Putamen (tissue), 1 donor: Measurements from ENCODE around the gene CITED1.

Experiments used
- DNase-seq: peaks from one replicate; pipeline ENCODE4 v3.0.0-alpha.2; 2016; ENCODE audit warnings: low spot score

The CITED1 gene

DNA sequence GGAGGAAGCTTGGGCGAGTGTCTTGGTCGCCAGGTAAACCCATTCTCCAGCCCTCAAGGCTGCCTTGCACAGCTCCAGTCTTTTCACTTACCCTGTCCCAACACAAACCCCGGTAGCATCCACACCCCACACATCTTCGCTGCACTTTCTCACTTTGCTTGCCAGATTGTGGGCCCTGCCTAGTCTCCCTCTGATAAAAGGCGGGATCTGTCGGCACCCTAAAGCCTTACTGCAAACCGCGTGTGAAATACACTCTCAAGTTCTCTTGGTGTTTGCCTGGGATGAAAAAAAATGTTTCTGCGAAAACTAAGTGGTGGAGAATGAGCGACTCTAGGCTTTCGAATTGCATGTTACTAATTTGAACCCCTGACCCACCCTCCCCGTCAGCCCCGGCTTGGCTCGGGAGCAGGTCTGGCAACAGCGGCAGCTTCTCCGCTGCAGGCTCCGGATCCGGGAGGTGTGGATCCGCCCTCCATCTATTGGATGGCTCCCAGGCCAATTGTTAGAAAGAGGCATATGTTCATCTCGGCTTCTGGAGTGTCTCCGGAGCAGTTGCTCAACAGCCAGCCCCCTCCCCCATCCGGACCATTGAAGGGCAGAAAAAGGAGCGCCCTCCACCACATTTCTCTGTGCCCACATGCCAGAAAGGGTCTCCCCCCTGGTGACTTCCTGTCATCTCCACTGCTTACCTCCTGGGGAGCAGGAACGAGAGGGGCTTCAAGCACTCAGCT lies 3.0 kb upstream of the CITED1 start:
- peak; percentile 6 for DNase-seq

DNA sequence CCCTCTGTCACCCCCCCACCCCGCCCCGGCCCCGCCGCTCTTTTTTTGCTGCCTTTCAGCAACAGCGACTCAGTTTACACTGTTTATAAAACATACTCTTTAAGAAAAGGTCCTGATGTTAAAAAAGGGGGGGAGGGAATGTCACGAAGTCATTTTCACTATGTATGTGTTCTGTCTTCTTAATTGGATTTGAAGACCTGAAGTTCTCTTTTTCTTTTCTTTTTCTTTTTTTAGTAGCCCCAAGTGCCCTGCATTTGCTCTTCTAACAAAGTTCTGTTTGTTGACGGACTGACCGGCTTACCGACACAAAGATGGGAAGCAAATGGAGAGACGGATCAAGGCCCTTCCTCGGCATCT lies 2.5 kb upstream of the CITED1 start:
- DNase-seq, result no peak

- no peak for DNase-seq
Measured at GRCh38 chrX:72307646-72308051, 1.9 kb upstream of the CITED1 start.

GRCh38 chrX:72306851-72307645 lies 1.3 kb upstream of the CITED1 start:
- DNase-seq, result peak; percentile 20

- no peak for DNase-seq
Measured at GRCh38 chrX:72306085-72306801, 529 bp upstream of the CITED1 start.

GRCh38 chrX:72304877-72305276 lies 837 bp downstream of the CITED1 start:
- DNase-seq, result no peak

- DNase-seq, result no peak
Measured at GRCh38 chrX:72301781-72302180, 3.9 kb downstream of the CITED1 start.

GRCh38 chrX:72299891-72300630 lies 5.7 kb downstream of the CITED1 start:
- DNase-seq, result no peak

DNA sequence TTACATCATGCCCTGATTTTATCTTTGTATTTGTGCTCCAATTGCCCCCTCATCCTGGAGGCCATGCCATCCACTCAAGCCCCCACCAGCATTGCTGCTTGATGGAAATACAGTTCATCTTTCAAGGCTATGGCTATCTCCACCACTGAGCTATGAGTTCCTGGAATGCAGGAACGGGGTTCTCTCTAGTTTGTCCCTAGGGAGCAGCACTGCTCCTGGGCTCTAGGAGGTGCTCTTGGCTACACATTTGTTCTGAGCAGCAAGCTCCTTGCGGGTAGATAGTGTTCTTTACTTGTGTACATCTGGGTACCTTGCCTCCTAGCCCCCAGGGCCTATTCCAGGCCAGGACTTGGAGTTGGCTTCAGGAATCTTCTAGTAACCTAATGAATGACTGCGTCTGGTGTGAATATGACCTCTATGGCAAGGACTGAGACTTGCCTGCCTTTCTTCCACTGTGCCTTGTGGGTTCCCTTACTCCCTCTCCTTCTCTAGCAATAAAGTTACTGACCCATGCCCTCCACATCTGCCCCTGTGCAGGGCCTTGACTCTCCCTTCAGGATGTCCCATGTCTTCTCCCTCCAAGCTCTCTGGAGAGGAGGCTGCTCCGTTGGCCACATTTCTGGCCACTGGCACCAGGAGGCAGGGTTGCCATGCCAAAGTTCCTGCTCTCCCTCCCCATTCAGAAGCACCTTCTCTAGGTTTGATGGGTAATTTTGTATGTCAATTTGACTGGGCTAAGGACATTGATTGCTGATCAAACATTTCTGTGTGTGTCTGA lies 7.6 kb downstream of the CITED1 start:
- DNase-seq, result no peak

DNA sequence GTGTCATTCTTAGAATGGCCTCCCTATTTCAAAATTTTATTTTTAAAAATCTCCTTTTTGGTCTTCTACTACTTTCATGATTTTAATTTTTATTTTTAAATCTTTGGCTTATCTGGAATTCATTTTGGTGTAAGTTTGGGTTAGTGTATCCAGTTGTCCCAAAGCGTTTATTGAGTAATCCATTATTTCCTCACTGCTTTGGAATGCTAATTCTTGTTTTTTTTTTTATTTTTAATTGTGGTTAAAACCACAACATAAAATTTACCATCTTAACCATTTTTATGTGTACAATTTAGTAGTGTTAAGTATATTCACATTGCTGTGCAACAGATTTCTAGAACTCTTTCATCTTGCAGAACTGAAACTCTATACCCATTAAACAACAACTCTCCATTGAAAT lies 8.7 kb downstream of the CITED1 start:
- DNase-seq, result no peak

- DNase-seq, result no peak
Measured at GRCh38 chrX:72295745-72296144, 10.0 kb downstream of the CITED1 start.

DNA sequence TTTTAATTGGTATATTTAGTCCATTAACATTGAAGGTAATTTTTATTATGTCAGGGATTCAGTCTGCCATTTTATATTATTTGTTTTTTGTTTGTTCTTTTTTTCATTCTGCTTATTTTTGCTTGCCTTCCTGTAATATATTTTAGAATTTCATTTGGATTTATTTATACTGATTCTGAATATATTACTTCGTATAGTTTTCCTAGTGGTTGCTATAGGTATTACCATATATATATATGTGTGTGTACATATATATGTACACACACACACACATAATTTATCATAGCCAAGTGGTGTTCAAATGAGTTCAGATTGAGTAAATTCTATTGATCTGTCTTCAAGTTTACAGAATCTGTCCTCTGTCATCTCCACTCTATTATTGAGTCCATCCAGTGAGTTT lies 11.2 kb downstream of the CITED1 start:
- no peak for DNase-seq

DNA sequence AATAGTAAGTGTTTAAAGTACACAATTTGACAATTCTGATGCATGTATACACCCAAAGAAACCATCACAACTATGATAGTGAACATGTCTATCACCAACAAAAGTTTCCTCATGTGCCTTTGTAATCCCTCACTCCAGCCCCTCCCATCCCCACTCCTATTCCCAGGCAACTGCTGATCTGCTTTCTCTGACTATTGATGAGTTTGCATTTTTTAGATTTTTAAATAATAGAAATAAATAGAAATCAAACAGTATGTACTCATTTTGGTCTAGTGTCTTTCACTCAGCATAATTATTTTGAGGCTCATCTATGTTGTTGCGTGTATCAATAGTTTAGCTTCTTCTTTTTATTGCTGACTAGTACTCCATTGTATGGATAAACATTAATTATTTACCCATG lies 23.4 kb downstream of the CITED1 start:
- DNase-seq, result no peak

DNA sequence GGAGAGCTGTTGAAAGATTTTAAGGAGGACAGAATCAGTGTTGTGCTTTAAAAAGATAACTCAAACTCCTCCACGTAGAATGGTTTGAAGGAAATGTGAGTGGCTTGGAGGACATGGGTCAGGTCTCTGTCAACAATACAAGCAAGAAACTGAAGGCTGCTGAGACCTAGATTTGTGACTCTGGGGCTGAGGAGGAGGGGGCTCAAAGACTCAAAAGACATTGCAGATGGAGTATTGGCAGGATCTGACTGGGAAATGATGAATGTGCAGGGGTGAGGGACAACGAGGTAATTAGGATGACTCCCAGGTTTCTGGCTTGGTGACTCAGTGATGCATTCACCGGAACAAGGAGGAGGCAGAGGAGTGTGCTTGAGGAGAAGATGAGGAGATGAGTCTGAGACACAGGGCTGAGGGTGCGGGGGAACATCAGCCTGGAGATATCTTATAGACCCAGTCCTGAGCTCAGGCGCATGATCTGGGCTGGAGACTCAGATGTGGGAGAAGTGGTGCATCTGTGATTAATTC lies 25.3 kb downstream of the CITED1 start:
- DNase-seq, result peak; percentile 43

GRCh38 chrX:72276478-72276953 lies 29.2 kb downstream of the CITED1 start:
- DNase-seq, result no peak

DNA sequence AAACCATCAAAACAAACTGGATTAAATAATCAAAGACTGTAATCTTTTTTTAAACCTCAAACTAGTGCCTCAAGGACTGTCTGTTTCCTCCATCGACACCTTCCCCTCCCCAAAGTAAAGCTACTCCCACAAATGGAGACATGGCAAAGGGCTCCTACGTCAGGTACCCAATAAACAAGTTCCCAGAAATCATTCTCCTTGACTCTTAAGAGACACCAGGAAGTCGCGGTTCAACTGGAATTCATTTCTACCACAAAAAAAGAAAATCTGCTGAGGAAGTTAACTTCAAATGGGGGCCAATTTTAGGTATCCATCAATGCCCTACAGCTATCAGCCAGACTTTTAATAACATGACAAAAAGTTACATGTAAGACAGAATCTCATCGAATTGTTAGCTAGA lies 31.2 kb downstream of the CITED1 start:
- DNase-seq, result no peak

DNA sequence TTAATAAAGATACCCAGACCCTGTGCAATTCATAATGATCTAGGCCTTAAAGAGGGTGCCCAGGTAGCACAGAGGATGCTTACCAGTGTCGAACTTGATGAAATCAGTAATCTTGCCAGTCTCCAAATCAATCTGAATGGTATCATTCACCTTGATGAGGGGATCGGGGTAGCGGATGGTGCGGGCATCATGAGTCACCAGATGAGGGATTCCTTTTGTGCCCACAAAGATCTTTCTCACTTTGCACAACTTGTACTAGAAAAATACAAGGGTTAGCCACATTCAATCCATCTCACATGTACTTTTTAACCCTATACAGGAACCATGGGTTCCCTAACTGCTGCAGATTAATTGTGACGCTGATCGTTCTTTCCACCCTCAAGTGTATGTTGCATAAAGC lies 32.0 kb downstream of the CITED1 start:
- no peak for DNase-seq

DNA sequence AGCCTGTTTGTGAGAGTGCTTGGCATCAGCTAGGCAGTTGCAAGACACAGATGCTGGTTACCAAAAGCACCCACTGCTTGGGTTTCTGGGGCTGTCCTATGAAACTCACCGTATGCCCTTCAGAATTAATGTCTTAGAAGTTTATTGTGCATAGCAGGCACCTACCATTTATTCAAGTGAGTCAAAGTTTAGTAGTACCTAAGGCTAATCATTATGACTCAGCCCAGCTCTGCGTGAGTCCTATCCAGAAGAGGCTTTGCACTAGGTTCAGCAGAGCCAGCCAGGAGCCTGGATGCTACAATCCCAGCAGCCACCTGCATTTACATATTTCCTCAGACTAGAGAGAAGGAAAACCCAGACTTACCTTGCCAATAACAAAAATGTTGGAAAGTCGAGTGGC lies 32.8 kb downstream of the CITED1 start:
- no peak for DNase-seq

DNA sequence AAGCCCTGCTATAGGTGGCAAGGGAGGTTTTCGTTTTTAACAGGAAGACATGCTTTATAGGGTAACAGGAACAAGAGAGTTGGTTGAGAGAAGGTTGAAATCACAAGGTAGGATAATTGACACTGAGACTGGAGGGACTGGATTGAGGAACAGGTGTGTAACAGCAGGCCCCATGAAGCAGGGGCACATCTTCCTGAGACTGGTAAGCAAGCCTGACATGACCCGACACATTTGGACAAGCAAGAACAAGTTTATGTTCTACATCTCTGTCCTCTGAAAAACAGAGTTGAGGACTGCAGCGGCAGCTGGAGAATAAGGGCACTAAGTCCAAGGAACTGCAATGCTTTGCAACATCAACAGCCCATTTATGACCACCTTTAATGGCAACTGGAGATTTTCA lies 33.9 kb downstream of the CITED1 start:
- no peak for DNase-seq

DNA sequence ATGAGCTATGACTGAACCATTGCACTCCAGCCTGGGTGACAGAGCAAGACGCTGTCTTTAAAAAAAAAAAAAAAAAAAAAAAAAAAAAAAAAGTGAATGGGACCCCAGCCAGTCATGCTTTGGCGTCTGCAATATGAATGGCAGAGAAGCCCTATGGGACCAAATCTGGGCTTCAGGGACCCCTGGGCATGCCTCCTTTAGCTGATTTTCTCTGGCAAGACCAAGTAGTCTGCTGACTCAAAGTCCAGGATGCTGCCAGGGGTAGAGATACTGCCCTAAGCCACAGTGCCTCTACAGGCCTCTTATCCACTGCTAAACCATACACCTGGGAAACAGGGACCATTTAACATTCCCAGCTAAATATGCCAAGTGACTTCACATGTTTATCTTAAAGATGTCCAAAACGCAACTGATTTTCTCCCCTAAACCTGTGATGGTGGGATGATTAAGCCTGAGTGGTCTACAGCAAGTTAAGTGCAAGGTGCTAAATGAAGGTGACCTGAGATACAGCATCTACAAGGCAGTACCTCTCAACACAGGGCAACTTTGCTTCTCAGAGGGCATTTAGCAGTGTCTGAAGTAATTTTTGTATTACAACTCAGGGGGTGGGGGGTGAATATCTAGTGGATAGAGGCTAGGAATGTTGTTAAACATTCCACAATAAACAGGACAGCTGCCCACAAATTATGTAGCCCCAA lies 34.5 kb downstream of the CITED1 start:
- DNase-seq, result no peak
